Measurements from ENCODE around the gene CLCN7.

CLCN7 gene

GRCh38 chr16:1474796-1475551 lies at the start of gene CLCN7:
CLCN7 (minus strand) TSS chr16:1475028; CDS start chr16:1474974, 54 bp downstream.
- DNase-seq, result peak; percentile 30

- no peak for DNase-seq
Observed at GRCh38 chr16:1524366-1524765, 49.5 kb upstream of the CLCN7 start.

DNA sequence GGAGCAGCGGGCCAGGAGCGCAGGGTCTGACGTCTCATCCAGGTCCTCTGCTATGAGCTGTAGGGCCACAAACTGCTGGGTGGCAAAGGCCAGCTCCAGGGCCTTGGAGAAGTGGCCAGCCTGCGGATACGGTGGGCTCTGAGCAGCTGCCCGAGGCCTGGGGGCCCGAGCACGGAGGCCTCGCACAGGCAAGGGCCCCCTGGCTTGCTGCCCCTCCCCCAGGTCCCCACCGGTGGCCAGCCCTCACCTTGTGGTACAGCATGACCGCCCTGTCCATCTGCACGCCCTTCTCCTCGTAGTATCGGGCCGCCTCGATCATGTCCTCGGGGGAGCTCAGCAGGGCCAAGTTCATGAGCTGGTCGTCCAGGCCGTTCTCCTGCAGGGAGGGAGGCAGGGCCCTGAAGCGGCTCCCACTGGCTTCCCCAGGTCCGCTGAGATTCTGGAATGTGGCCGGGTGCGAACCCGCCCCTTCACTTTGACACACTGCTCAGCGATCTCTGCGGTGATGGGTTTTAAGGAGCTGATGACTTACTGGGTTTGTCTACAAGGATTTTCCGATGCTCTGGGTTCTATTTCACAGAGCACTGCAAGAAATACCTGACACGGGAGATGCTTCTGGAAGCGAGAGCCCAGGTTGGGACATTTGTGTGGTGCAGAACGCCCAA lies 48.9 kb upstream of the CLCN7 start:
- DNase-seq, result no peak

DNA sequence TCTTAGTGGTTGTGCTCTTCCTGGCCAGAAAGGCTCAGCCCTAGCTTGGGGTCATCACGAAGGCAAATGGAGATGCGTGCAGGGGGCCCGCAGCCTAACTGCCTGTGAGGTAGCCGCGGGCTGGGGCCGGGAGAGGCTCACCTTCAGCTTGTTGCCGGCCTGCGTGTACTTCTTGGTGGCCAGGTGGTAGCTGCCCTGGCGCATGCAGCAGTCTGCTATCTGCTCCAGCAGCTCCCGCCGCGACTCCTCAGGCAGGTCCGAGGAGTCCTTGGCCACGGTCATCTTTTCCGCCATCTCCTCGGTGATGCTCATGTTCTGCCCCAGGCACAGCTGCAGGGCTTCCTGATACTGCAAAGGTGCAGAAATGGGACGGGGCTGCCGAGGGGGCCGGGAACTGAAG lies 45.6 kb upstream of the CLCN7 start:
- DNase-seq, result no peak

DNA sequence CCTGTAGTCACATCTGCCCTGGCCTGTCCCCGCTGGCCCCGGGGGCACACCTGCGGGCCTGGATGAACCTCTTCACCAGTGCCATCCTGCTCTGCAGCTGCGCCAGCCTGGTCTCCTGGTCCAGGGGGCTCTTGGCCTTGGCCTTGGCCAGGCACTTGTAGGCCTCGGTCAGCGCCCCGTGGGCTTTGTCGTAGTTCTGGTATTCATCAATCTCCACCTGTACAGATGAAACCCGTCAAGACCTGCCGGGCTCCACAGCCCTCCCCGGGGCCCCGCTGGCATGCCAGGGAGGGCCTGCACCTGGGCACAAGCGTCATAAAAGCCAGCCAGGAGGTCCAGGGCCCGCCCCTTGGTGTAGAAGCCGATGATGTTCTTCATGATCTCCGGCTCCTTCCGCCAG lies 45.0 kb upstream of the CLCN7 start:
- DNase-seq, result no peak

GRCh38 chr16:1518626-1519135 lies 43.9 kb upstream of the CLCN7 start:
- DNase-seq, result no peak

DNA sequence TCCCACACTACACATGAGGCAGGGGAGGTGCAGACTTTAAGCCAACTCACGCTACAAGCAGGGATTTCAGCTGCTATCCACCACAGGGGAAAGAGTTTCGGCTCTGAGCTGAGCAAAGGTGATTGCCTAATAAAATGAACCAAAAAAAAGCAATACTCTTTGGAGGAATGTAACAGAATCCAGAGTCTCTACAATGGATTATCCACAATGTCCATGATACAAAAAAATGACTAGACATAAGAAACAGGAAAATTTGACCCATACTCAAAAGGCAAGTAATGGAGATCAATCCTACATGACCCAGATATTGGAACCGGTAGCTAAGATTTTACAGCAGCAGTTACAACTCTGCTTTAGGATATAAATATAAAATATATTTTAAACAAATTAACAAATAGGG lies 39.7 kb upstream of the CLCN7 start:
- no peak for DNase-seq

- no peak for DNase-seq
Observed at GRCh38 chr16:1512774-1513173, 37.9 kb upstream of the CLCN7 start.

DNA sequence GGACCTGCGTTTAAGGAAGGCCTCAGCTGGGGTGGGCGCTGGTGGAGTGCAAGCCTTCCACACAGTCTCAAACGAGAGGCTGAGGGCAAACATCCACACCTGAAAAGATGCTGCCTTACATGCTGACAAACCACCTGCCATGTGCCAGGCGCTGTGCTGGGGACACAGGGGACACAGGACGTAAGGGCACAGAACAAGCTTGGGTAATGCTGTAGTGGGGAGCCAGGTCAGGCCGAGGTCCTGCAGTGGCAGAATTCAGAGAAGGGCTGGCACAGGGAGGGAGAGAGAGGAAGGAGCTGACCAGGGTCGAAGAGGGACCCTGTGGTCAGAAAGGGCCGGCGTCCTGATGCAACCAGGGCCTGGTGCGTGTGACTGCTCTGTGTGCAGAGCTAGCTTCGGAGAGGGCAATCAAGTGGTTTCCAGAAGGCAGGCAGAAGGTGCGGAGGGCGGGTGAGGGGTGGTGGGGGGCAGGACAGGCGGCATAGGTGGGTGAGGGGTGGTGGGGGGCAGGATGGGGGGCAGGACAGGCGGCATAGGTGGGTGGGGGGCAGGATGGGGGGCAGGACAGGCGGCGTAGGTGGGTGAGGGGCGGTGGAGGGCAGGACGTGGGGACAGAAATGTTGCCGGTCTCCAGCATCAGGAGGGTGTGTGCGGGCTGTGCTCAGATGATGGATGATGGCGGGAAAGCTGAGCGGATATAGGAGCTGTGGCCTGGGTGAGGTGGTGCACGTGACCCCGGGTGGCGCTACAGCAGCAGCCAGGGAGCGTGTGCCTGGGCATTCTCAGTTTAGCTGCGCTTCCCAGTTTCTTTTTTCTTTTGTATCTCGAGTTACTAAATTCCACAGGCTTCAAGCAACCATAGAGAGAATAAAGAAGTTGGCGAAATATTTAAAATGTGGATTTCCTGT lies 37.1 kb upstream of the CLCN7 start:
- DNase-seq, result no peak

GRCh38 chr16:1510941-1511351 lies 36.1 kb upstream of the CLCN7 start:
- no peak for DNase-seq

- no peak for DNase-seq
Observed at GRCh38 chr16:1510272-1510671, 35.4 kb upstream of the CLCN7 start.

DNA sequence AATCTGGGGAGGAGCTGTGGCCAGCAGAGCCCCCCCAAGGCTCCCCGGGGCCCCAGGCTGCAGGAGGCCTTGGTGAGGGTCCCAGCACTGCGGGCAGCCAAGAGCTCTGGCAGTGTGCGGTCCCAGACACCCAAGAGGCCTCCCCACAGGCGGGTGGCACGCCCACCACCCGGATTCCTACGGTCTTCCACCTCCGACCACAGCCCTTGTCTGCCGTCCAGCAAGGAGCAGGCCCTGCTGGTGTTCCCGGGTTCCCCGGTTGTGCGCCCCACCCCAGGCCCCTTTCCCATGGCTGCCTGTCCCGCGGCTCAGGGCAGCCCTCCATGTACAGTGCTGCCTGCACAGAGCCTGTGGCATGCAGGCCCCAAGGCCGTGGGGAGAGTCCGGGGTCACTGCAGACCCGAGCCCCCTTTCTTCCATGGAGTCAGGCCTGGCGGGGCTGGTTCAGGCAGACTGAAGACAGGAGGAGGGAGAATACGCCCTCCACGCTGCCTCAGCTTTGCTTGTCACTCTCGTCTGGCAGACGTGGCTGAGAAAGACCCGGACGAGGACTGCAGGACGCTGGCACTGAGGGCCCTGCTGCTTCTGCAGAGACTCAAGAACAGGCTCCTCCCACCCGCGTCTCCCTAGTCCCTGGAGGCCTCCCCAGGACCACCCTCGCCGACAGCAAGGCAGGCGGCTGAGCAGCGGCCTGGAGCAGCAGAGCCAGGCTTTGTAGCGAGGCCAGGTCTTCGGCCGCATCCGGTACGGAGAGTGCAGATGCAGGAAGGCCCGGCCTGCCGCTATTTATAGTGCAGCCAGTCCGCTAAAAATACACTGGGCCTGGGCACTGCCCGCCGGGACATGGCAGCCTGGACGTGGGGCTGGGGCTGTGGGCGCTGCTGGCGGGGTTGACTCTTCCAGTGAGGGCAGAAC lies 34.7 kb upstream of the CLCN7 start:
- DNase-seq, result no peak

GRCh38 chr16:1508494-1509187 lies 33.8 kb upstream of the CLCN7 start:
- DNase-seq, result no peak

GRCh38 chr16:1506494-1507213 lies 31.8 kb upstream of the CLCN7 start:
- no peak for DNase-seq

DNA sequence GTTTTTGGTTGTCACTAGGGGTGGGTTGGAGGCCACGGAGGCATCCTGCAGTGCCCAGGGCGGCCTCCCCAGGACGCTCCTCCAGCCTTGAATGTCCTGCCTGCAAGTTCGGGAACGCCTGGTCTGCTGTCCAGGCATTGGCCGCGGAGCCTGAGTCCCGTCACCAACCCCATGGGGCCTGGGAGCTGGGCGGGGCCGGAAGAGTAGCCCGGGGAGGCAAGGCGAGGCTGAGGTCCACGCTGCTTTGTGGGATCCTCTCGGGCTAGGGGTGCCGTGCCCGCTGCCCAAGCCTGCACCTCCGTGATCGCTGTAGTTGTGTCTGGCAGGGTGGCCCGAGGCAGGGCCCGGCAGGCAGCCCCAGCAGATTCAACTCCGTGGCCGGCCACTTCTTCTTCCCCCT lies 31.1 kb upstream of the CLCN7 start:
- no peak for DNase-seq

GRCh38 chr16:1505073-1505844 lies 30.4 kb upstream of the CLCN7 start:
- DNase-seq, result no peak

DNA sequence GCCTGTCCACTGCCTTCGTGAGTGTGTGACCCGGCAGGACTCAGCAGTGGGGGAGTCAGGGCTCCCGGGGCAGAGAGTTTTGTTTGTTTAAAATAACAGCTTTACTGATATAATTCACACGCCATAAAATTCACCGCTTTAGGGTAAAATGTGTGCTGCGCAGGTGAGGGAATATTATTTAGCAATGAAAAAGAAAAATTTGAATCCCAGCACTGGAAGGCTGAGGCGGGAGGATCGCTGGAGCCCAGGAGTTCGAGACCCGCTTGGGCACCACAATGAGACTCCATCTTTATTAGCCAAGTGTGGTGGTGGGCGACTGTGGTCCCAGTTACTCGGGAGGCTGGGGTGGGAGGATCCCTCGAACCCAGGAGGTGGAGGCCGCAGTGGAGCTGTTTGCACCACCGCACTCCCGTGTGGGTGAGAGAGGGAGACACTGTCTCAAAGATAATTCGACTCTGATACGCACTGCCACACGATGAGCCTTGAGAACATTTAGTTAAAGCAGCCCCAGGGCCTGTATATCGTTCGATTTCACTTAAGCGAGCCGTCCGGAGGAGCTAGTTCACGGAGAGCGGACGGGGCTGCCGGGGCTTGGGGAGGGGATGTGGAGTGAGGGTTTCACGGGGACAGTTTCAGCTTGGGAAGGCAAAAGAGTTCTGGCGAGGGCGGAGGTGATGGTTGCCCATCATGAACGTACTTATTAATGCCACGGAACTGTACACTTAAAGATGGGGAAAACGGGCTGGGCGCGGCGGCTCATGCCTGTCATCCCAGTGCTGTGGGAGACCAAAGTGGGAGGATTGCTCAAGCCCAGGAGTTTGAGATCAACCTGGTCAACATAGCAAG lies 28.5 kb upstream of the CLCN7 start:
- DNase-seq, result no peak

- no peak for DNase-seq
Observed at GRCh38 chr16:1502092-1503004, 27.5 kb upstream of the CLCN7 start.

Measured in NCI-H526 treated with DMSO at 0.1 percent for 48 hours (cell line).